GM21723 (cell line): Measurements from ENCODE around the gene UBE2I.

ENCODE experiments used
- ATAC-seq: cut with Tn5 transposase; IDR thresholded peaks from one replicate; pipeline ENCODE4 v1.9.1; 2021; ENCODE audit warnings: mild to moderate bottlenecking, moderate library complexity; ENCODE audit not compliant: unreplicated experiment

Gene UBE2I

DNA sequence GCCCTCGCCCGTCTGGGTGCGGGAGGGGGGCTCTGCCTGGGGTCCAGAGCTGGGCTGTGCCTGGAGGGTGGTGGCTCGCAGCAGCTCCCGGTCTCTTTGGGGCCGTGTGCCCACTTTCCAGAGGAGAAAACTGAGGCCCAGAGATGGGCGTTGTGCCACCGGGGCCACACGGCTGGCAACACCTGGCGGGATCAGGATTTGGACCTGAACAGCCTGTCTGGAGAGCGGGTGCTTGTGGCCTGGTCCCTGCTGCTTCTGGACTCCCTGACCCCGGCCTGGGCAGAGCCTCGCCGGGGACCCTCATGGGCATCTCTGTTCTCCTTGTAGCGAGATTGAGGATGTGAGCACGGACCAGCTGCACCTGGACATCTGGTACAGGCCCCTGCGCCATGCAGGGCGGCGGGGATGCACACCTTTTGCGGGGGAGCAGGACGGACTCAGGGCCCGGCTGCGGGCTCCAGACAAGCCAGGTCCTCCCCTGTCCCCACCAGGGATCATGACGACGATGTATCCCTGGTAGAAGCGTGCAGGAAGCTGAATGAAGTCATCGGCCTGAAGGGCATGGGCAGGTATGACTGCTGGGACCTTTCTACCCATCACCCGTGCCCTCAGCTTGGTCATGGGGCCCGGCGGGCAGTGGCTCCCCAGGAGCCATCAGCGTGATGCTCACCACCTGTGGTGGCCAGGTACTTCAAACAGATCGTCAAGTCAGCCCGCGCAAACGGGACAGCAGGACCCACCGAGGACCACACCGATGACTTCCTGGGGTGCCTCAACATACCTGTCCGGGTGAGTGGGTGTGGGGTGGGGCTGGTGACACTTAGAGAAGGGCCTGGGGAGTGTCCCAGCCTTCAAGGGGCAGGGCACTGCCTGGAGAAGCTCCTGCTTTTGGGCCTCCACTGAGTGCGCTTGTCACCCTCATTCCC is 32.3 kb downstream of the UBE2I start:
- ATAC-seq = no peak

DNA sequence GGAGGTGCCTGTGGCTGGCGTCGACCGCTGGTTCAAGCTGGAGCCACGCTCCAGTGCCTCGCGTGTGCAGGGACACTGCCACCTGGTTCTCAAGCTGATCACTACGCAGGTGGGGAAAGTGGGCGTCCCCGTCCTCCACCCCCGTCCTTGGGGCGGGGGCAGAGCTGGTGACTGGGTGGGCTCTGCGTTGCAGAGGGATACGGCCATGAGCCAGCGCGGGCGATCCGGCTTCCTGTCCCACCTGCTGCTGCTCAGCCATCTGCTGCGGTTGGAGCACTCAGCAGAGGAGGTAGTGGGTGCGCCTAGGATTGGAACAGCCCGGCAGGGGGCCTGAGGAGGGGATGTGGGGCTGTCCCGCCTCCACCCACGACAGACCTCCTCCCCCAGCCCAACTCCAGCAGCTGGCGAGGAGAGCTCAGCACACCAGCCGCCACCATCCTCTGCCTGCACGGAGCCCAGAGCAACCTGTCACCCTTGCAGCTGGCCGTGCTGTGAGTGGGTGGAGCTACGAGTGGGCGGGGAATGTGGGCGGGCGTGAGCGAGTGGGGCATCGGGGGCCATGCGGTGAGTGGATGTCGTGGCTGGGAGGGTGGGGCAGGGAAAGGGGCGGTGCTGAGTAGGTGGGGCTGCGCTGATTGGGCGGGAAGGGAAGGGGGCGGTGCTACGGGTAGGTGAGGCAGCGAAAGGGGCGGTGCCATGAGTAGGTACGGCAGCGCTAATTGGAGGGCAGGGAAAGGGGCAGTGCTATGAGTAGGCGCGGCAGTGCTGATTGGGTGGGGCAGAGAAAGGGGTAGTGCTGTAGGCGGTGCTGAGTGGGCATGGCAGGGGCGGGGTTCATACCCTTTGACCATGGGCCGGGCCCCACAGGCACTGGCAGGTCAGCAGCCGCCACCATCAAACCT is 33.3 kb downstream of the UBE2I start:
- ATAC-seq = peak; percentile 79

DNA sequence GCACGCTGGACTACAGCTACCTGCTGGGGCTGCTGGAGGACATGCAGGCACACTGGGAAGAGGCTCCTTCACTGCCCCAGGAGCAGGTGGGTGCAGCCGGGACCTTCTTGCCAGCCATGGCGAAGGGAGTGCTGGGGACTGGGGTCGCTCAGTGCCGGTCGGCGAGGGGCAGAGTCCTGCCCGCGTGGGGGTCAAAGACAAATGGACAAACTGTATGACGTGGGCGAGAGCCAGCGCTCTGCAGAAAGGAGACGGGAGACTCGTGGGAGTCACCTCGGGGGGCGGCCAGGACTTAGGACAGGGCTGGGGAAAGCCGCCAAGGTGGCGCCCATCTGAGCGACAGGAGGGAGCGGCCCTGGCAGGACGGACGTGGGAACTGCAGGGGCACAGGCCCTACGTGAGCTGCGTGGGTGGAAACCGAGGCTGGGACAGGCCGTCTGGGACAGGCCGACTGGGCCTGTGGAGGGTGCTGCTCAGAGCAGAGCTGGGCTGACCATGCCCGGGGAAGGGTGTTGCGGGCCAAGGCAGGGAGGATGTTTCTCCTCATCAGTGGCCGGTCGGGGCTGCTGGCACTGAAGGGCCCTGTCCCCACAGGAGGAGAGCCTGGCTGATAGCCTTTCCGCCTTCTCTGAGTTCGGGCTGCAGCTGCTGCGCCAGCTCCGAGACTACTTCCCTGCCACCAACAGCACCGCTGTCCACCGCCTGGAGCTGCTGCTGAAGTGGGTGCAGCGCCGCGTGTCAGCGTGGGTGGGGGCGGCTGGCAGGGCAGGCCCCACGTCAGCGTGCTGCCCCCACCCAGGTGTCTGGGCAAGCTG is 34.2 kb downstream of the UBE2I start:
- ATAC-seq = no peak

DNA sequence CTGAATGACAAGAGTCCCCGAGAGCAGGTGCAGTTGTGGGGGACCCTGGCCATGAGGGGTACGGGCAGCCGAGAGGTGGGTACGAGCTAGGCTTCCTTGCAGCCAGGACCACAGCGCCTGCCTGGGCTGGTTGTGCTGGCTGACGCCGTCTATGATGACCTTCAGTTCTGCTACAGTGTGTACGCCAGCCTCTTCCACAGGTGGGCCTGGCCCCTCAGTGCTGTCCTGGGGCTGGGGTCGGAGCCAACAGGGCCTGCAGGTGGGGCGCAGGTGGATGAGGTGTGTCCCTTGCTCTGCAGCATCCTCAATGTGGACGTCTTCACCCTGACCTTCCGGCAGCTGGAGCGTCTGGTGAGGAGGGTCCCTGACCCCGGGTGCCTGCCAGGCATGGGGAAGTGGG is 35.1 kb downstream of the UBE2I start:
- ATAC-seq = no peak

DNA sequence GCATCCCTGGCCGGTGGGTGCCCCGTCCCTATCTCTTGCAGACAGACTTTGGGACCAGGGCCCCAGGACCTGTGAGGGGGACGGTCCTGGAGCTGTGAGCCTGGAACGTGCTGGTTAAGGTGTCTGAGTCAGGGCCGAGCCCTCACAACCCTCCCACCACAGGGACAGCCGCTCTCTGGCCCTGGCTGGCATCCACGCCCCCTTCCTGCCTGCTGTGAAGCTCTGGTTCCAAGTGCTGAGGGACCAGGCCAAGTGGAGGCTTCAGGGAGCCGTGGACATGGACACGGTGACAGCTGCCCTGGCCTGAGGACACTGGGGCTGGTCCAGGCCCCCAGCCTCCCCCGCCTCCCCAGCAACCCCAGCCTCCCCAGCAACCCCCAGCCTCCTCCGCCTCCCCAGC is 35.7 kb downstream of the UBE2I start:
- ATAC-seq = no peak

DNA sequence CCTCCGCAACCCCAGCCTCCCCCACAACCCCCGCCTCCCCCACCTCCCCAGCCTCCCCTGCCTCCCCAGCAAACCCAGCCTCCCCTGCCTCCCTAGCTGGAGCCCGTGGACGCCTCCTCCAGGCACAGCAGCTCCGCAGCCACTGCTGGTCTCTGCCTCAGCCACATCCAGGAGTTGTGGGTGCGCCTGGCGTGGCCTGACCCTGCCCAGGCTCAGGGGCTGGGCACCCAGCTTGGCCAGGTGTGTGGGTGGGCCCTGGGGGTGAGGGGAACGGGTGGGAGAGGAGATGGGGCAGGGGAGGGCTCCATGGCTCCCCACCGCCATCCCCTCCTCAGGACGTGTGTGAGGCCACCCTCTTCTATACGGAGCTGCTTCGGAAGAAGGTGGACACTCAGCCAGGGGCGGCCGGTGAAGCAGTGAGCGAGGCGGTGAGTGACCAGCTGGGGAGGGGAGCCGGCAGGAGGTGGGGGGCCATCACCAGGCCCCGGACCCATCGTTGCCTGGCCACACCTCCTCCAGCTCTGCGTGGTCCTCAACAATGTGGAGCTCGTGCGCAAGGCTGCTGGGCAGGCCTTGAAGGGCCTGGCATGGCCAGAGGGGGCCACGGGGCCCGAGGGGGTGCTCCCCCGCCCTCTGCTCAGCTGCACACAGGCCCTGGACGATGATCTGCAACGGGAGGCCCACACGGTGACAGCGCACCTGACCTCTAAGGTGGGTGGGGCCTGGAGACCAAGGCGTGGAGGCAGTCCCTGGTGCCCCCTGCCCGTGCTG is 36.4 kb downstream of the UBE2I start:
- ATAC-seq = no peak

DNA sequence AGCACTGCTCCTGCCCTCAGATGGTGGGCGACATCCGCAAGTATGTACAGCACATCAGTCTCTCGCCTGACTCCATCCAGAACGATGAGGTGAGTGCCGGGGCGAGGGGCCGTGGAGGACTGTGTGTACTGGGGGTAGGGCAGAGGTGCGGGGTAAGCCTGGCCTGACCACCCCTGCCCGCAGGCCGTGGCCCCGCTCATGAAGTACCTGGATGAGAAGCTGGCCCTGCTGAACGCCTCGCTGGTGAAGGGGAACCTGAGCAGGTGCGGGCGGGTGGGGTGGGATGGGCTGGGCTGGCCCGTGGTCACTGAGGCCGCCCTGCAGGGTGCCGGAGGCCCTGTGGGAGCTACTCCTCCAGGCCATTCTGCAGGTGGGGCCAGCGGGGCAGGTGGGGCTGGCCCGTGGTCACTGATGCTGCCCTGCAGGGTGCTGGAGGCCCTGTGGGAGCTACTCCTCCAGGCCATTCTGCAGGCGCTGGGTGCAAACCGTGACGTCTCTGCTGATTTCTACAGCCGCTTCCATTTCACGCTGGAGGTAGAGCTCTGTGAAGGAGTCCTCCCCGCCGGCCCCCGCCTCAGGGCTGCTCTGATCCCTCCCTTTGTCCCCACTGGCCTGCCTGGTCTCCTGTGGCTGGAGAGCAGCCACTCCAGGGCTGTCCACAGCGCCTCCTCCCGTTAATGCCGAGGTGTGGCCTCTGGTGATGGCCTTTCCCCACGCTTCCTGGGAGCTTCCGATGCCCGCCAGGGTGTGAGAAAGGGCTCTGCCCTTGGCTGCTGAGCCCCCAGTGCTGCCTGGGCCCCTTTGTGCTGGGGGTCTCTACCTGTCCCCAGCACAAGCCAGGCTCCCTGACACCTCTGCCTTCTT is 37.2 kb downstream of the UBE2I start:
- ATAC-seq = no peak

DNA sequence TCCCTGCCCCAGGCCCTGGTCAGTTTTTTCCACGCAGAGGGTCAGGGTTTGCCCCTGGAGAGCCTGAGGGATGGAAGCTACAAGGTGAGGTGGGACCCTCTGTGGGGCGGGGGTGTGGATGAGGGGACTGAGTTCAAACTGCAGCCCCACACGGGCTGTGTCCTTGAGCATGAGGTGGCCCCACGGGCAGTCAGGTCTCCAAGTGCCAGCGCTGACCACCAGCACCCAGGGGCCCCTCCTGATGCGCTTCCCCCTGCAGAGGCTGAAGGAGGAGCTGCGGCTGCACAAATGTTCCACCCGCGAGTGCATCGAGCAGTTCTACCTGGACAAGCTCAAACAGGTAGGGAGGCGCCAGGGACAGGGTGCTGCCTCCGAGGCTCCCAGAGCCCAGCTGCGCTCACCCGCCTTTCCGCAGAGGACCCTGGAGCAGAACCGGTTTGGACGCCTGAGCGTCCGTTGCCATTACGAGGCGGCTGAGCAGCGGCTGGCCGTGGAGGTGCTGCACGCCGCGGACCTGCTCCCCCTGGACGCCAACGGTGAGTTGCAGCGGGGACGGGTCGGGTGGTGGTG is 37.9 kb downstream of the UBE2I start:
- ATAC-seq = no peak

DNA sequence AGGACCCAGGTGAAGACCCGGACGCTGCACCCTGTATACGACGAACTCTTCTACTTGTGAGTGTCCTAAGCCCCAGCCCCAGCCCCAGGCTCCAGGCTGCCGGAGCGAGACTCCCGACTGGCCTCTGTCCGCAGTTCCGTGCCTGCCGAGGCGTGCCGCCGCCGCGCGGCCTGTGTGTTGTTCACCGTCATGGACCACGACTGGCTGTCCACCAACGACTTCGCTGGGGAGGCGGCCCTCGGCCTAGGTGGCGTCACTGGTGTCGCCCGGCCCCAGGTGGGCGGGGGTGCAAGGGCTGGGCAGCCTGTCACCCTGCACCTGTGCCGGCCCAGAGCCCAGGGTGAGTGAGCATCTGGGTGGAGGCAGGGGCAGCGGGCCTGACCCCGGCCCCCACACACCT is 38.5 kb downstream of the UBE2I start:
- no peak for ATAC-seq

DNA sequence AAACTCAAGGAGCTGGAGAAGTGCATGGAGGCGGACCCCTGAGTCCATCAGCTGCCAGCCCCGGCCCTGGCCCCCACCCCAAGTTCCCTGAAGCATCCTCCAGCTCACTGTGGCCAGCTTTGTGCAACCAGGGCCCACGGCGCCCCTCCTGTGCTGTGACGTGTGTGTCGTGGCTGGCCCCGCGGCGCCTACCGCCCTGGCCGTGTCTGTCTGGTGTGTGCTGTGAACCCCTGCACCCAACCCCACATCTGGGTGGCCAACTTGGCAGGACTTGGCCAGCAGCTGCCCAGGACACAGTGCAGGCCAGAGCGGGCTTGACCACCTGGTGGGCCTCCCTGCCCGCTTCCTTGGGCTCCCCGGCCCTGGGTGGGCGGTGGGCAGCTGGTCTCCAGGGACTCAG is 39.0 kb downstream of the UBE2I start:
- ATAC-seq = no peak

DNA sequence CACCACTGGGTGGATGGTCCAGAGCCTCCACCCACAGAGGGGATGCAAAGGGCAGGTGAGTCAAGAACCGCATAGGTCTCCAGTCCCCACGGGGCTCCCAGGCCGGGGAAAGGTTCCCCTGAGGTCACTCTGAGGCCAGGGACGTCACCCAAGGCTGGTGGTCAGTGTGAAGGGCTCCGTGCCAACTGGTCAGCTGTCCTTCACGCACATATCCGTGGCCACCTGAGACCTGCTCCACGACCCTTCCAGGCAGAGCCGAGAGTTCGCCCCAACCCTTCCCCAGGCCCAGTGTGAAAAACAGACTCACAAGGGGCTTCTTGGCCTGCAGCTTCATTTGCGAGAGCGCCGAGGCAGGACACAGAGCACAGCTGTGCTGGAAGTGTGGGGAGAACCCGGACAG is 39.5 kb downstream of the UBE2I start:
- no peak for ATAC-seq

DNA sequence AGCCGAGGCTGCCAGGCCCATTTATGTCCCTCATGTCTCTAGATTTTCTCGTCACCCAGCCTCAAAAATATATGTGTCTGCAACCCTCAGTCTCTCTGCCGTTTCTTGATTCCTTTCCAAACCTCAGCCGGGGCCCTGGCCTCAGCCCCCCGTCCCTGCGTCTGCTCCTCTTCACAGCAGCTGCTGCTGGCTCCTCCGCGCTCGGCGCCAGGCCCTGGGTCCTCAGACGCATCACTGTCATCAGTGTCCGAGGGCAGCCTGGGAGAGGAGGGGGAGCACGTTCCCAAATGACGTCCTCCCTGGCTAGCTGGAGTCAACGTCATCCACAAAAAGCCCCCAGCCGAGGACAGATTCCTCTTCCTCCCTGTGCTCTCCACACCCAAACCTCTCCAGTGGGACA is 39.9 kb downstream of the UBE2I start:
- no peak for ATAC-seq

DNA sequence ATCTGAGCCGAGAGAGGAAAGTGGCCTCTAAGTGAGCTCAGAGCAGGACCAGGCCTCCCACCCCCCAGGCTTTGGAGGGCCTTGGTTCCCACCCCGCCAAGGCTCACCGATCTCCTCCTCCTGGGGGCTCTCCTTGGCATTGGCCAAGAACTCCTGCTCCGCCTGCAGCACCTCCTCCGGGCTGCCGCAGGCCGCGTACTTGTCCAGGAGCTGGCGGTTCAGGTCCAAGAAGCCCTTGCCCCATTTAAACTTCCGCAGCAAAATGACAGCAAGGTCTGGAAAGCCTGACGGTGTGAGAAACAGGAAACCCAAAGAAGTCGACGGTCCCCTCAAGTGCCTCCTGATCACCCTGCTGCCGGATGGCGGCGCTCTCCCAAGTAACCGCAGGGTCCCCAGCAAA is 40.5 kb downstream of the UBE2I start:
- no peak for ATAC-seq

DNA sequence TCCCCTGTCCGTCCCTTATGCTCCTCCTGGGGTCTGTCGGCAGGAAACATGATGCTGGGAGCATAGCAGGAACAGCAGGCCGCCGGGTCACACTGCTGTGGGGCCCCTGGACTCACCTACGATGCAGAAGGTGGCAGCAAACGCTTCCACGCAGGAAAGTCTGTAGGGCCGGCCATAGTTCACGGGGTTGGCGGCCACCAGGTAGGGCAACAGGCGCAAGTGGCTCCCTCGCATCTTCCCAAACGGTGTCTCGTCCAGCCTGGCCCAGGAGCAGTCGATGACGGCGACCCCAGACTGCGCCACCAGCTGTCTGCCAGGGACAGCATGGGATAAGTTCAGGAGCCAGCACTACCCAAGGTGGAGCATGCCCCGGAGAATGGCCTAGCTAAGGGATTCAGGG is 41.3 kb downstream of the UBE2I start:
- ATAC-seq = no peak

DNA sequence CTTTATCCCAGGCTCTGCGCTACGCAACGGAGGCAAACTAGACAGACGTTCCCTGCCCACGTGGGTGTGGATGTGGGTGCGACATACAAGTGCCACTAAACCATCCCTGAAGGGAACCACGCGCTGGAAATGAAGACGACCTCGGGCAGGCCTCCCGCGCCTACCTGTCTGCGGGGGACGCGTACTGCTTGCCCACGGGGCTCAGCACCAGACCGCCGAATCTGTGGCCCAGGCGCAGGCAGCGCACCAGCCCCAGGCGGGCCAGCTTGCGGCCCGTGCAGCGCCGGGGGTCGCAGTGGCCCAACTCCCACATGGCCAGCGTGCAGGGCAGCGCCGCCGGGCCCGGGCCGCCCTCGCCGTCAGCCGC is 41.8 kb downstream of the UBE2I start:
- peak; percentile 14 for ATAC-seq

DNA sequence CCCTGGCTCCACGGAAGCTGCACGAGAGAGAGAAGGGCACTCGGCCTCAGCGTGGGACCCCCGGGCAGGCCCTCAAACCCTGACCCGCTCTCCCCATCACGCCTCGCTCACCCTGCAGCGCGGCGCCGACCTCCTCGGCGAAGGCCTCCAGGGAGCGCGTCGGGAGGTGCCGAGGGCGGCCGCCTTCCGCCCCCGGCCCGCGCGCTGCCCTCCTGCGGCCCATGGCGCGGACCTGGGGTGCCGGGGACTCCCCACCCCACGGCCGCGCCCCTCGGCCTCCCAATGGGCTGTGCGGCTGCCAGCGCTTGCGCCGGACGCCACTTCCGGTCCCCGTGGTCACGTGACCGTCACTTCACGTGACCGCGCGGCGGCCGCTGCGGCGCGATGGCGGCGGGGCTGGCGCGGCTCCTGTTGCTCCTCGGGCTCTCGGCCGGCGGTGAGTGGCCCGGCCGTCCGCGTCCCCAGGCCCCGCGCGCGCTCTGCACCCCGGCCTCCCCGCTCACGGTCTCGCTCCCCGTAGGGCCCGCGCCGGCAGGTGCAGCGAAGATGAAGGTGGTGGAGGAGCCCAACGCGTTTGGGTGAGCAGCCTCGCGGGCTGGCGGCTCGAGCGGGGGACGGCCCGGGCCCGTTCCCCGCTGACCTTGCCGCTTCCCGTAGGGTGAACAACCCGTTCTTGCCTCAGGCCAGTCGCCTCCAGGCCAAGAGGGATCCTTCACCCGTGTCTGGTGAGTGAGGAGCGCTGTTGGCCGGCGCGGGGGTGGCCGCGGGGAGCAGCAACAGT is 42.3 kb downstream of the UBE2I start, which contains the start of the genes GNPTG and TSR3:
TSS of gene GNPTG (plus strand) at position 350 of the 781 bp plus-strand sequence. CDS start at position 385, 35 bp downstream.
TSS of gene TSR3 (minus strand) at position 297 of the 781 bp plus-strand sequence. CDS start at position 223, 74 bp downstream.
- ATAC-seq = peak; percentile 56

DNA sequence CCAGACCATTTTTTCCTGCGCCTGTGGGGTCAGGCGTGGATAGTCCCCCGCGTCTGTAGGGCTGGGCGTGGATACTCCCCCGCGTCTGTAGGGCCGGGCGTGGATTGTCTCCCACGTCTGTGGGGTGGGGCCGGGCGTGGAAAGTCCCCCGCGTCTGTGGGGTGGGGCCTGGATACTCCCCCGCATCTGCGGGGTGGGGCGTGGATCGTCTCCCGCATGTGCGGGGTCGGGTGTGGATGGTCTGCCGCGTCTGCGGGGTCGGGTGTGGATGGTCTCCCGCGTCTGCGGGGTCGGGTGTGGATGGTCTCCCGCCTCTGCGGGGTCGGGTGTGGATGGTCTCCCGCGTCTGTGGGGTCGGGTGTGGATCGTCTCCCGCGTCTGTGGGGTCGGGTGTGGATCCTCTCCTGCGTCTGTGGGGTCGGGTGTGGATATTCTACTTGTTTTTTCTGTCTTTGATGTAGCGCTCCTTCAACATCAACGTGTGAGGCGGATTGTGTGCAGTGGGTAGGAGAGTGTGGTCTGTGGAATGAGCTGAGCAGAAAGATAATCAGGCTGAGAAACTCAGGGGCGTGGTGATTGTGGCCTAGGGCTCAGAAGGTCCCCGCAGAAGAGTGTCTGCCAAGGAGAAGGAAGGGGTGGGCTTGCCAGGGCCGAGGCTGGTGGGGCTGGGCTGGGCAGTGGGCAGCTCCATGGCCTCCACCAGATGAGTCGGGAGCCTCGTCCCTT is 45.5 kb downstream of the UBE2I start:
- no peak for ATAC-seq
